Smooth muscle cell of trachea (primary cell): Measurements from ENCODE around the gene FAM81A. TPM values are rescaled to one million over a fixed set of nuclear protein-coding genes. Genes with fewer than 3 reads are reported as not detected.

Experiments
- total RNA-seq: library from RNA; depleted of rRNA; stranded (reverse); fragments of >200 nt; gene quantifications from 2 replicates; pipeline ENCODE4 v1.2.1, GENCODE V29; 2014

FAM81A gene
- total RNA-seq, result 0.29 and 0.33 TPM in 2 replicates

DNA sequence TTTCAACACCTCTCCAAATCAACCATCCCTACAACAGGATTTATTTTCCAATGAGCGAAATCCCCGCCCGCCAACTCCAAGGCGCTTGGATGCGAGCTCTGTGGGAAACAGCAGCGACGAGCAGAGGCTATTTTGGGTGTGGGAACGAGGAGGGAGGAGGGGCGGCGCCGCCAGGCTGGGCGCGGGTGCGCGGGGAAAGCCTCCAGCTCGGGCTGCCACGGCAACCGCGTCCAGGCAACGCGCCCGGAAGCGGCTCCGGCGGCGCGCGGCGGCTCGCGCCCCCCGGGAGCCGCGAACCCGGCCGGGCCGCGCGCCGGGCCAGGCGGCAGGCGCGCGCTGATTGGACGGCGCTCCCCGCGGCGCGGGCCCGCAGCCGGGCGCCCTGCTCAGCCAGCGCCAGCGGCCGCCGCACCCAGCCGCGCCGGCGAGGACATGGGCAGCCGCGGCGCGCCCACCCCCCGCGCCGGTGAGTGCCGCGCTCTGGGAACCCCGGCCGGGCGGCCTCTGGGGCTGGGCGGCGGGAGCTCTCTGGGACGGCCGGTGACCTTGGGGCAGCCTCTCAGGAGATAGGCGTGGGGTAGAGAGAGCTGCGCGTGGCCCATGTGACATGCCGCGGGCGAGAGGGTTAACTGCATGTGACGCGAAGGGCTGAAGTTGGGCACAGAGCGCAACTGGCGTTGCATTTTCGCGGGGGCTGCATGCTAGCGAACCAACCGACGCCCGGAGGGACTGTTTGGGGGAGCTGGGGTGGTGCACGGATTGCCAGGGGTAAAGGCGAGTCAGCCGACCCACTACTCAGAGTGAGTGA, at the start of gene FAM81A:
Gene FAM81A (plus strand): TSS at position 370 of the 808 bp plus-strand sequence. CDS start 20,441 bp downstream, outside the sequence.

Other genes starting within 250 kb of the FAM81A start
- gene LDHAL6B, start 231.3 kb upstream of the FAM81A start, total RNA-seq, result not detected in 2 replicates
- gene MYO1E, start 65.3 kb upstream of the FAM81A start, total RNA-seq, result 82.2 and 107 TPM in 2 replicates
- 0.33 and 1.7 TPM in 2 replicates for gene GCNT3, start 173.6 kb downstream of the FAM81A start, total RNA-seq
- 23.7 and 39.4 TPM in 2 replicates for gene GTF2A2, start 219.3 kb downstream of the FAM81A start, total RNA-seq